ENCODE results near the gene SLC4A5.

- no peak for TF ChIP-seq CTCF (IDR thresholded peaks at IDR 0.05)
- no peak for TF ChIP-seq POLR2A (IDR thresholded peaks at IDR 0.05)
Measured at GRCh38 chr2:74225698-74226459, 117.3 kb downstream of the SLC4A5 start.

Data from heart left ventricle (tissue), 13 donors.